Hepatocyte (in vitro differentiated cells): ENCODE results near the gene PLPP4. TPM values are rescaled to one million over a fixed set of nuclear protein-coding genes. Genes with fewer than 3 reads are reported as not detected.
"Not testable (repeated sequence)": the region's sequence is repeated elsewhere in the genome, so short reads cannot be mapped to it uniquely, and the experiment has no call there.

ENCODE experiments used
- DNase-seq: peaks from one replicate; pipeline ENCODE4 v3.0.0-alpha.2; 2016; ENCODE audit warnings: low spot score
- H2AFZ ChIP-seq: fragments of 200-600 bp; sonication (generic); 2 replicates; pipeline ENCODE4 v1.6.0; 2016; ENCODE audit warnings: antibody characterized with exemption, mild to moderate bottlenecking
- H3K27ac ChIP-seq: fragments of 200-600 bp; sonication (generic); 2 replicates; pipeline ENCODE4 v1.5.1; 2016; ENCODE audit warnings: mild to moderate bottlenecking
- H3K27me3 ChIP-seq: fragments of 200-600 bp; sonication (generic); 2 replicates; pipeline ENCODE4 v1.6.1; 2016
- H3K36me3 ChIP-seq: fragments of 200-600 bp; sonication (generic); replicated peaks from 2 replicates; pipeline ENCODE4 v1.5.1; 2016; ENCODE audit warnings: low read depth; ENCODE audit not compliant: insufficient read depth
- H3K4me1 ChIP-seq: fragments of 200-600 bp; sonication (generic); 2 replicates; pipeline ENCODE4 v1.5.1; 2016; ENCODE audit warnings: mild to moderate bottlenecking, moderate library complexity; ENCODE audit not compliant: insufficient read depth
- H3K4me2 ChIP-seq: fragments of 200-600 bp; sonication (generic); 2 replicates; pipeline ENCODE4 v1.6.0; 2016
- H3K4me3 ChIP-seq: fragments of 200-600 bp; sonication (generic); 2 replicates; pipeline ENCODE4 v1.5.1; 2016; ENCODE audit warnings: mild to moderate bottlenecking
- H3K79me2 ChIP-seq: fragments of 200-600 bp; sonication (generic); 2 replicates; pipeline ENCODE4 v1.6.0; 2017; ENCODE audit warnings: mild to moderate bottlenecking
- H3K9me2 ChIP-seq: fragments of 200-600 bp; sonication (generic); replicated peaks from 2 replicates; pipeline ENCODE4 v1.6.0; 2017; ENCODE audit warnings: mild to moderate bottlenecking; ENCODE audit not compliant: insufficient read depth
- H3K9me3 ChIP-seq: fragments of 200-600 bp; sonication (generic); 2 replicates; pipeline ENCODE4 v1.5.1; 2016; ENCODE audit warnings: low read depth, mild to moderate bottlenecking
- H4K20me1 ChIP-seq: fragments of 200-600 bp; sonication (generic); 2 replicates; pipeline ENCODE4 v1.6.0; 2016; ENCODE audit warnings: mild to moderate bottlenecking; ENCODE audit not compliant: insufficient read depth, poor library complexity, severe bottlenecking
- CTCF ChIP-seq: fragments of 200-600 bp; sonication (generic); IDR thresholded peaks from 2 replicates; pipeline ENCODE4 v1.5.1; 2016; ENCODE audit warnings: antibody characterized with exemption, mild to moderate bottlenecking; ENCODE audit not compliant: poor library complexity
- EZH2 ChIP-seq: fragments of 200-600 bp; sonication (generic); IDR thresholded peaks from 2 replicates; pipeline ENCODE4 v1.6.1; 2016; ENCODE audit warnings: antibody characterized with exemption, mild to moderate bottlenecking, borderline replicate concordance
- EZH2phosphoT487 ChIP-seq: fragments of 200-600 bp; sonication (generic); IDR thresholded peaks from one replicate; pipeline ENCODE4 v1.6.1; 2018; ENCODE audit warnings: antibody characterized with exemption, mild to moderate bottlenecking, low read depth, moderate library complexity; ENCODE audit not compliant: unreplicated experiment, severe bottlenecking
- WGBS: methylation state at CpG from one replicate; pipeline ENCODE4 v1.1.6; 2016; ENCODE audit warnings: low lambda C conversion rate; ENCODE audit errors: missing lambda C conversion rate; 5-methylcytosine and 5-hydroxymethylcytosine counted together
- polyA plus RNA-seq: library from polyadenylated mRNA; unstranded; fragments of >200 nt; fragmentation: Nextera tagmentation; extraction: Ambion mirVana; gene quantifications from 2 replicates; pipeline ENCODE4 v1.2.1, GENCODE V29; 2016
- total RNA-seq: library from RNA; depleted of rRNA; stranded (reverse); fragments of >200 nt; gene quantifications from 2 replicates; pipeline ENCODE4 v1.2.3, GENCODE V29; 2014

Gene PLPP4
- total and polyA plus RNA-seq, 2 experiments from 2014 or later, result 3.4 to 10.8 TPM

- Histone ChIP-seq H3K79me2 (no peaks in the 10 kb centered on the region), H3K36me3 (no peaks in the 10 kb centered on the region), H3K27ac (no peak overlapping the region), H3K9me3 (no peaks in the 10 kb centered on the region), H3K4me3 (no peak overlapping the region), H3K9me2 (no peaks in the 10 kb centered on the region), H4K20me1 (no peaks in the 10 kb centered on the region), H3K27me3 (no peaks in the 10 kb centered on the region), H2AFZ (no peak overlapping the region), H3K4me1 (no peaks in the 10 kb centered on the region), H3K4me2 (no peak overlapping the region)
- peak; percentile 10 for DNase-seq
- WGBS, result 60% methylated on average over 5 of the region's 5 CpGs
- TF ChIP-seq EZH2 (no peak), CTCF (no peak), EZH2phosphoT487 (no peak)
Measured at GRCh38 chr10:120495226-120496009, 38.4 kb downstream of the PLPP4 start.

GRCh38 chr10:120499883-120500282, 42.9 kb downstream of the PLPP4 start:
- Histone ChIP-seq H2AFZ (no peak overlapping the region), H4K20me1 (no peaks in the 10 kb centered on the region), H3K4me1 (no peaks in the 10 kb centered on the region), H3K27ac (no peak overlapping the region), H3K79me2 (no peaks in the 10 kb centered on the region), H3K4me2 (no peak overlapping the region), H3K9me2 (no peaks in the 10 kb centered on the region), H3K36me3 (no peaks in the 10 kb centered on the region), H3K27me3 (no peaks in the 10 kb centered on the region), H3K9me3 (no peaks in the 10 kb centered on the region), H3K4me3 (no peak overlapping the region)
- TF ChIP-seq EZH2phosphoT487 (no peak), CTCF (no peak), EZH2 (no peak)
- 83% methylated on average over 3 of the region's 3 CpGs for WGBS
- no peak for DNase-seq

GRCh38 chr10:120503689-120504088, 46.7 kb downstream of the PLPP4 start:
- Histone ChIP-seq H3K79me2 (no peaks in the 10 kb centered on the region), H3K9me3 (no peaks in the 10 kb centered on the region), H3K4me2 (no peak overlapping the region), H3K27ac (peak overlapping the region; percentile 60), H4K20me1 (no peaks in the 10 kb centered on the region), H3K27me3 (no peaks in the 10 kb centered on the region), H3K36me3 (no peaks in the 10 kb centered on the region), H2AFZ (no peak overlapping the region), H3K9me2 (no peaks in the 10 kb centered on the region), H3K4me3 (no peak overlapping the region), H3K4me1 (no peaks in the 10 kb centered on the region)
- WGBS, result 42% methylated on average over 3 of the region's 3 CpGs
- TF ChIP-seq EZH2, result no peak
- no peak for TF ChIP-seq EZH2phosphoT487
- no peak for TF ChIP-seq CTCF
- DNase-seq, result peak; percentile 12

GRCh38 chr10:120504227-120504626, 47.2 kb downstream of the PLPP4 start:
- H2AFZ ChIP-seq, H3K4me2 ChIP-seq, H3K27me3 ChIP-seq: not testable (repeated sequence)

More at GRCh38 chr10:120504227-120504626, 47.2 kb downstream of the PLPP4 start:
- H3K36me3 ChIP-seq, H3K9me2 ChIP-seq, H3K9me3 ChIP-seq, H4K20me1 ChIP-seq, DNase-seq, H3K79me2 ChIP-seq, H3K4me1 ChIP-seq, H3K4me3 ChIP-seq: not testable (repeated sequence)
- WGBS, result 78% methylated on average over 4 of the region's 4 CpGs
- peak overlapping the region; percentile 60 for H3K27ac ChIP-seq
